Activated naive CD8-positive, alpha-beta T cell treated with anti-CD3 and anti-CD28 coated beads, Interleukin-2, amount 50 U/mL, for 24 hours (primary cell): ENCODE data around the gene ZFR2.
"Not testable (repeated sequence)": the region's sequence is repeated elsewhere in the genome, so short reads cannot be mapped to it uniquely, and the experiment has no call there.

Experiments used
- ATAC-seq: fragments of 150-1000 bp; cut with Tn5 transposase; one replicate; pipeline ENCODE4 v1.10.0; 2021
- DNase-seq: peaks from one replicate; pipeline ENCODE4 v3.0.0; 2021
- H3K27ac Mint-ChIP-seq: one replicate; pipeline ENCODE4 v1.8.0; 2021; ENCODE audit warnings: mild to moderate bottlenecking, mixed read lengths
- H3K27me3 Mint-ChIP-seq: one replicate; pipeline ENCODE4 v1.8.0; 2021; ENCODE audit warnings: mixed read lengths
- H3K36me3 Mint-ChIP-seq: one replicate; pipeline ENCODE4 v1.8.0; 2021; ENCODE audit warnings: low read depth, mixed read lengths
- H3K4me1 Mint-ChIP-seq: one replicate; pipeline ENCODE4 v1.8.0; 2021; ENCODE audit warnings: mixed read lengths
- H3K4me3 Mint-ChIP-seq: one replicate; pipeline ENCODE4 v1.8.0; 2021; ENCODE audit warnings: mild to moderate bottlenecking, moderate library complexity, mixed read lengths
- H3K9me3 Mint-ChIP-seq: one replicate; pipeline ENCODE4 v1.8.0; 2021; ENCODE audit warnings: mixed read lengths

ZFR2 gene

DNA sequence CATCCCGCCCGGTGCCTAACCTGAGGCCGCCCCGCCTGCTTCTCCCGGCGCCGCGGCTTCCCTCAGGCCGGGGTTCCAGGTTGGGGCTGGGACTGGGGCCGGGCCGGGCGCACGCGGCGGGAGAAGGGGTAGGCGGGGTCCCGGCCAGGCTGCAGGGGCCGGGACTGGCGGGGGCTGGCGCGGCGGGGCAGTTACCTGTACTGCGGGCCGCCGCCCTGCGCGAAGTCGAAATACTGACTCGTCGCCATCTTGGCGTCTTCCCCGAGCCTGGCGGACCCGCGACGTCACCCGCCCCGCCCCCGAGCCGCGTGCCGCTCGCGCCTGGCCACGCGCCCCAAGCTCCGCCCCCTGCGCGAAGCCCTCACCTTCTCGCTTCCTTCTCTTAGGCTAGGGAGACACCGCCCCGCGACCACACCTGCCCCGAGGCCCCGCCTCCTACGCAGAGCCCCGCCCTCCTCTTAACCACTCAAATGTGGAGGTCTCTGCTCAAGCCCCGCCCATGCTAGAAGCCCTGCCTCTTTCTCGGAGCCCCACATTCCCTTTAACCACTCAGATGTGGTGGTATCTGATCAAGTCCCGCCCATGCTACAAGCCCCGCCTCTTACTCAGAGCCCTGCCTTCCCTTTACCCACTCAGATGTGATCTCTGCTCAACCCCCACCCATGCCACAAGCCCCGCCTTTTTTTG is at the start of gene ZFR2:
Gene ZFR2 (minus strand): TSS at position 269 of the 687 bp plus-strand sequence. CDS start 21 bp downstream, at position 248.
- Mint-ChIP-seq H3K9me3 (peaks cover 6% of the 10 kb centered on the region), H3K4me3 (no peak within 1 kb of the TSS), H3K4me1 (peaks cover 6% of the 10 kb centered on the region), H3K36me3 (no peaks in the 10 kb centered on the region), H3K27me3 (peaks cover 38% of the 10 kb centered on the region), H3K27ac (no peak within 1 kb of the TSS)
- ATAC-seq: no peak
- peak; percentile 26 for DNase-seq

GRCh38 chr19:3916033-3916432 is 47.2 kb upstream of the ZFR2 start:
- peaks cover 7% of the 10 kb centered on the region for H3K27me3 Mint-ChIP-seq

GRCh38 chr19:3914199-3914598 is 45.4 kb upstream of the ZFR2 start:
- Mint-ChIP-seq H3K27me3 (peaks cover 4% of the 10 kb centered on the region), H3K36me3 (no peaks in the 10 kb centered on the region), H3K4me1 (no peaks in the 10 kb centered on the region), H3K27ac (no peak overlapping the region), H3K4me3 (no peak overlapping the region), H3K9me3 (no peaks in the 10 kb centered on the region)
- no peak for ATAC-seq
- DNase-seq: no peak

More at GRCh38 chr19:3916033-3916432, 47.2 kb upstream of the ZFR2 start:
- Mint-ChIP-seq H3K4me1 (no peaks in the 10 kb centered on the region), H3K4me3 (no peak overlapping the region), H3K9me3 (no peaks in the 10 kb centered on the region), H3K27ac (no peak overlapping the region), H3K36me3 (no peaks in the 10 kb centered on the region)
- ATAC-seq (no peak), DNase-seq (no peak)

DNA sequence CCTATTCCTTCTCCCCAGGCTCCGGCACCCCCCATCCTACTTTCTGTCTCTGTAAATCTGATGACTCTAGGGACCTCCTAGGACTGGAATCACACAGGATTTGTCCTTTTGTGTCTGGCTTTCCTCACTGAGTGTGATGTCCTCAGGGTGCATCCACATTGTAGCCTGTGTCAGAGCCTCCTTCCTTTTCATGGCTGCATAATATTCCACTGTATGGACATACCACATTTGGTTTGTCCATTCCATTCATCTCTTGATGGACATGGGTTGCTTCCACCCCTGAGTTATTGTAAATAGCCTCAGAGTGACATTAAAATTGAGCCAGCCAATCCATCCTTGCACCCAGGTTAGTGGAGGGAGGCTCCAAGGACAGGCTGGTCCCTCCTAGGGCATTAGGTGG is 41.3 kb upstream of the ZFR2 start:
- DNase-seq (no peak), ATAC-seq (no peak)
- H3K9me3 Mint-ChIP-seq: no peaks in the 10 kb centered on the region
- H3K4me1 Mint-ChIP-seq: no peaks in the 10 kb centered on the region
- H3K27me3 Mint-ChIP-seq: no peaks in the 10 kb centered on the region
- no peak overlapping the region for H3K4me3 Mint-ChIP-seq
- H3K36me3 Mint-ChIP-seq: no peaks in the 10 kb centered on the region
- H3K27ac Mint-ChIP-seq: no peak overlapping the region

DNA sequence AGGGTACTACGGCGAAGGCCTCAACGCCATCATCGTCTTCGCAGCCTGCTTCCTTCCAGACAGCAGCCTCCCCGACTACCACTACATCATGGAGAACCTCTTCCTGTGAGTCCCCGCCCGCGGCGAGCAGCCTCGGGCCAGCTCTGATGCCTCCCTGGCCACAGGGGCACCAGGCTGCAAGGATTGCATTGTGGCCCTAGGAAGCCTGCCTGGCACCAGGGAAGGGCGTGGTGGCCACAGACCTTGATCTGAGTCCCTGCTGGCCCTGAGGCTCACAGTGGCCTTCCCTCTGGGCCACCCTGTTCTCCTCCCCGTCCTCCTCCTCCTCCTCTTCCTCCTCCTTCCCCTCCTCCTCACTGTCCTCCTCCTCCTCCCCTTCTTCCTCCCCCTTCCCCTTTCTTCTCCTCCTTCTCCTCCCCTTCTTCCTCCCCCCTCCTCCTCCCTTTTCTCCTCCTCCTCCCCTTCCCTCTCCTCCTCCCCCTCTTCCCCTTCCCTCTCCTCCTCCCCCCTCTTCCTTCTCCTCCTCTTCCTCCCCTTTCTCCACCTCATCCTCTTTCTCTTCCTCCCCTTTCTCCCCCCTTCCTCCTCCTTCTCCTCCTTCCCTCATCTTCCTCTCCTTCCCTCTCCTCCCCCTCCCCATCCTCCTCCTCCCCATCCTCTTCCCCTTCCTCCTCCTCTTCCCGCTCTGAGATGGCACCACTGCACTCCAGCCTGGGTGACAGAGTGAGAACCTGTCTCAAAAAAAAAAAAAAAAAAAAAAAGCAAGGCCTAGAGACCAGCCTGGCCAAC is 39.6 kb upstream of the ZFR2 start:
- Mint-ChIP-seq H3K36me3 (no peaks in the 10 kb centered on the region), H3K4me1 (no peaks in the 10 kb centered on the region), H3K4me3 (no peak overlapping the region), H3K9me3 (no peaks in the 10 kb centered on the region), H3K27ac (no peak overlapping the region), H3K27me3 (no peaks in the 10 kb centered on the region)
- no peak for DNase-seq
- no peak for ATAC-seq

DNA sequence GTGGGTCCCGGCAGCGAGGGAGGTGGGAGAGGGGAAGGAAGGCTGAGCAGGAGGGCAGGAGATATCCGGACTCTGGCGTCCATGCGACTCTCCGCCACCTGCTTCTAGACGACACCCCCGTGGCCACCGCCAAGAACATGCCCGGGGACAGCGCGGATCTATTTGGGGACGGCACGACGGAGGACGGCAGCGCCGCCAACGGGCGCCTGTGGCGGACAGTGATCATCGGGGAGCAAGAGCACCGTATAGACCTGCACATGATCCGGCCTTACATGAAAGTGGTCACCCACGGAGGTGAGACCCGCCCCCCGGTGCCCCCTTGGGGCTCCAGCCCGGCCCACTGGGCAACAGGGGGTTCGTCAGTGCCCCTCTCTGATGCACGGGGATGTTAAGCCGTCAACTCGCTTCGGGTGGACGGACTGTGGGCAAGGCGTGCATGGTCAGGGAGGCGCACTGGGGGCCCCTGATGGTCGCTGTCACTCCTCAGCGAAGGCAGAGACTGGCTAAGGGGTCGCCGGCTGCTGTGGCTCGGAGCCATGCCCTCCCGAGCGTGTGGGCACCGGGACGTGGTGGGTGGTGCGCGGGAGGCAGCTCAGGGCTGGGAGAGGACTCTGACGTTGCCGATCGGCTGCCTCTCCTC is 38.9 kb upstream of the ZFR2 start:
- Mint-ChIP-seq H3K36me3 (no peaks in the 10 kb centered on the region), H3K4me3 (no peak overlapping the region), H3K9me3 (no peaks in the 10 kb centered on the region), H3K27ac (no peak overlapping the region), H3K27me3 (no peaks in the 10 kb centered on the region), H3K4me1 (no peaks in the 10 kb centered on the region)
- DNase-seq: no peak
- ATAC-seq: no peak

DNA sequence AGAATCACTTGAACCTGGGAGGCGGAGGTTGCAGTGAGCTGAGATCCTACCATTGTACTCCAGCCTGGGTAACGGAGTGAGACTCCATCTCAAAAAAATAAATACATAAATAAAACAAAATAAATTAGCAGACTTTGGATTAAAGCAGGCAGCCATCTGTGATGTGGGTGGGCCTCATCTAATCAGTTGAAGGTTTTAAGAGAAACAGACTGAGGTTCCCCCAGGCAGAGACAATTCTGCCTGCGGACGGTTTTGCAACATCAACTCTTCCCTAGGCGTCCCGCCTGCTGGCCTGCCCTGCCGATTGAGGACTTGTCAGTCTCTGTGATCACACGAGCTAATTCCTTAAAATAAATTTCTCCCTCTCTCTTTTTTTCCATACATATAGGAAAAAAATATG is 35.4 kb upstream of the ZFR2 start:
- no peak overlapping the region for H3K27ac Mint-ChIP-seq
- no peak for ATAC-seq
- H3K27me3 Mint-ChIP-seq: no peaks in the 10 kb centered on the region
- DNase-seq: no peak
- no peaks in the 10 kb centered on the region for H3K36me3 Mint-ChIP-seq
- no peaks in the 10 kb centered on the region for H3K9me3 Mint-ChIP-seq
- no peak overlapping the region for H3K4me3 Mint-ChIP-seq
- H3K4me1 Mint-ChIP-seq: no peaks in the 10 kb centered on the region

DNA sequence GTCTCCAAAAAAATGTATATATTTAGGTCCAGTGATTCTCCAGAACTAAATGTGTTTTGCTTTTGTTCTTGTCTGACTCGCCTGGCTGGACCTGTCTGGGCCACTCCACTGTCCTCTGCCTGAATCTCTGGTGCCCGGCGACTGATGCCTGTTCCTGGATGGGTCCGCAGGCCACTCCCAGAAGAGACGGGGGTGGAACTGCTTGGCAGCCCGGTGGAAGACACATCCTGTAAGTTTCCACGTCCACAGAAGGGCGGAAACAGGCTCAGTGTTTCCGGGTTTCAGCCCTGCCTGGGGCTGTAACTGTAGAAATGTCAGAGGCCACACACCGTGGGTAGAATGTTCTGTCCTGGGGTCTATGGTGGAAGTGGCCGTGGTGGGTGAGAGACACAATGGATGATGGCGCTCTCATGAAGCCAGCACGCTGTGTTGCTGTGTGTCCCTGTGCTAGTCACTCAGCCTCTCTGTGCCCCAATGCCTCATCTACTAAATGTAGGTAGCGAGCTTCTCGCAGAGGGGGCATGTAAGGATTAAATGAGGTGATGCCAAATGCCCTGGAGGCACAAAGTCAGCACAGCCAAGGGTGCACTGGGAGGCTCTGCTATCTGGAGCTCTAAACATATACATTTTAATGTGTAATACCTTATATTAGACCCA is 33.6 kb upstream of the ZFR2 start:
- Mint-ChIP-seq H3K4me3 (no peak overlapping the region), H3K36me3 (no peaks in the 10 kb centered on the region), H3K9me3 (peaks cover 4% of the 10 kb centered on the region), H3K27ac (no peak overlapping the region), H3K27me3 (no peaks in the 10 kb centered on the region), H3K4me1 (peaks cover 3% of the 10 kb centered on the region)
- ATAC-seq: no peak
- DNase-seq: no peak

GRCh38 chr19:3899531-3900294 is 30.9 kb upstream of the ZFR2 start:
- ATAC-seq (no peak), DNase-seq (no peak)
- H3K27me3 Mint-ChIP-seq: no peaks in the 10 kb centered on the region
- no peak overlapping the region for H3K27ac Mint-ChIP-seq
- H3K4me1 Mint-ChIP-seq: peaks cover 3% of the 10 kb centered on the region
- H3K36me3 Mint-ChIP-seq: no peaks in the 10 kb centered on the region
- H3K9me3 Mint-ChIP-seq: peaks cover 4% of the 10 kb centered on the region
- H3K4me3 Mint-ChIP-seq: no peak overlapping the region

GRCh38 chr19:3898426-3898825 is 29.6 kb upstream of the ZFR2 start:
- Mint-ChIP-seq H3K9me3 (peaks cover 4% of the 10 kb centered on the region), H3K4me1 (peaks cover 3% of the 10 kb centered on the region)

DNA sequence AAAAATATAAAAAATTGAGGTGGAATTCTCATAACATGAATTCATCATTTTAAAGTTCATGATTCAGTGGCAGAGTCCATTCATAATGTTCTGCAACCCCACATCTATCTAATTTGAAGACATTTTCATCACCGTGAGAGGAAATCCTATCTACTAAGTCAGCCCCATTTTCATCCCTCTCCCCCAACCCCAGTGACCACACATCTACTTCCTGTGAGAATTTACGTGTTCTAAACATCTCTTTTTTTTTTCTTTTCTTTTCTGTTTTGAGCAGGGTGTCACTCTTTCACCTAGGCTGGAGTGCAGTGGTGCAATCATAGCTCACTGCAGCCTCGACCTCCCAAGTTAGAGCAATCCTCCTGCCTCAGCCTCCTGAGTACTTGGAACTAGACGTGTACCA is 29.1 kb upstream of the ZFR2 start:
- Mint-ChIP-seq H3K4me1 (peaks cover 3% of the 10 kb centered on the region), H3K27ac (no peak overlapping the region), H3K27me3 (no peaks in the 10 kb centered on the region), H3K9me3 (peaks cover 4% of the 10 kb centered on the region), H3K4me3 (no peak overlapping the region), H3K36me3 (no peaks in the 10 kb centered on the region)
- no peak for ATAC-seq
- DNase-seq: no peak

More at GRCh38 chr19:3898426-3898825, 29.6 kb upstream of the ZFR2 start:
- no peak overlapping the region for H3K4me3 Mint-ChIP-seq
- no peaks in the 10 kb centered on the region for H3K27me3 Mint-ChIP-seq
- no peaks in the 10 kb centered on the region for H3K36me3 Mint-ChIP-seq
- DNase-seq (no peak), ATAC-seq (no peak)
- no peak overlapping the region for H3K27ac Mint-ChIP-seq

DNA sequence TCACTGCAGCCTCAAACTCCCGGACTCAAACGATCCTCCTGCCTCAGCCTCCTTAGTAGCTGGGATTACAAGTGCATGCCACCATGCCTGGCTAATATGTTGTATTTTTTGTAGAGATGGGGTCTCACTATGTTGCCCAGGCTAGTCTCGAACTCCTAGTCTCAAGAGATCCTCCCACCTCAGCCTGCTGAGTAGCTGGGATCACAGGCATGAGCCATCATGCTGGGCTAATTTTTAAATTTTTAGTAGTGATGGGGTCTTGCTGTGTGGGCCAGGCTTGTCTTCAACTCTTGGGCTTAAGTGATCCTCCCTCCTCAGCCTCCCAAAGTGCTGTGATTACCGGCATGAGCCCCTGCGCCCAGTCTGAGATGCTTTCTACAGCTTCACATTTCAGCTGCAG is 26.9 kb upstream of the ZFR2 start:
- Mint-ChIP-seq H3K36me3 (no peaks in the 10 kb centered on the region), H3K27ac (no peak overlapping the region), H3K4me3 (no peak overlapping the region), H3K9me3 (peaks cover 4% of the 10 kb centered on the region), H3K27me3 (no peaks in the 10 kb centered on the region), H3K4me1 (peaks cover 3% of the 10 kb centered on the region)
- DNase-seq: no peak
- no peak for ATAC-seq

GRCh38 chr19:3894959-3895358 is 26.1 kb upstream of the ZFR2 start:
- not testable (repeated sequence) for DNase-seq, H3K27me3 Mint-ChIP-seq, H3K36me3 Mint-ChIP-seq, H3K27ac Mint-ChIP-seq, H3K9me3 Mint-ChIP-seq, H3K4me1 Mint-ChIP-seq, ATAC-seq, H3K4me3 Mint-ChIP-seq
